ENCODE measurements around the gene LAMA1.

DNA sequence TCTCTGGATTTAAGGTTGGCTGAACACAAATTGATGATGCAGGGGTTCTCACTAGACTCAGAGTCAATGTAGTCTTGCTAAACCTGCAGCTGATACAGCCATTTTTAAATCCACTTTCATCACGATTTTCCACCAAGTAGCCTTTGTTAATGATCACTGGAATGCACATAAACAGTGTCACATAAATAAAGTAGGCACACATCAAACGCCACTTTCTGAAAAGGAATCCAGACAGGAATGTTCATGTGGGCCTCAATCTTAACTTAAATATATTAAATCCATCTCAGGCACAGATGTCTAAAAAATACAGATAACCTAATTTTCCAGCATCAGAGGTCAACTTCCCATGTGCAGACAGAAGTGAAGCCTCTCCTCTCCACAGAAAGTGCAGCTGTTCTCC, 58.3 kb downstream of the LAMA1 start:
- no peak for TF ChIP-seq POLR2A (IDR thresholded peaks at IDR 0.05; ENCODE audit: low read depth, low read length)
- TF ChIP-seq POLR2AphosphoS5 (IDR thresholded peaks at IDR 0.05; ENCODE audit: low read depth, low read length) = no peak
- TF ChIP-seq TAF1 (IDR thresholded peaks at IDR 0.05; ENCODE audit: low read depth, low read length) = no peak
- no peak for TF ChIP-seq PAX5 (IDR thresholded peaks at IDR 0.05; ENCODE audit: insufficient read depth, low read length, severe bottlenecking)
- no peak for TF ChIP-seq SPI1 (IDR thresholded peaks at IDR 0.05; ENCODE audit: low read depth, low read length)
- no peak for TF ChIP-seq POU2F2 (IDR thresholded peaks at IDR 0.05; ENCODE audit: low read depth, low read length)

Data from GM12891 (cell line).